Stimulated activated CD8-positive, alpha-beta memory T cell treated with anti-CD3 and anti-CD28 coated beads, Interleukin-7, amount 100 ng/mL, for 1 hour (primary cell): ENCODE data around the gene IL36B.
"Not testable (repeated sequence)": the region's sequence is repeated elsewhere in the genome, so short reads cannot be mapped to it uniquely, and the experiment has no call there.

Source experiments
- DNase-seq, 2 donors: peaks; one replicate each; pipeline ENCODE4 v3.0.0-alpha.2; 2020; ENCODE audit warnings: low read depth in 2 of 2

The IL36B gene

DNA sequence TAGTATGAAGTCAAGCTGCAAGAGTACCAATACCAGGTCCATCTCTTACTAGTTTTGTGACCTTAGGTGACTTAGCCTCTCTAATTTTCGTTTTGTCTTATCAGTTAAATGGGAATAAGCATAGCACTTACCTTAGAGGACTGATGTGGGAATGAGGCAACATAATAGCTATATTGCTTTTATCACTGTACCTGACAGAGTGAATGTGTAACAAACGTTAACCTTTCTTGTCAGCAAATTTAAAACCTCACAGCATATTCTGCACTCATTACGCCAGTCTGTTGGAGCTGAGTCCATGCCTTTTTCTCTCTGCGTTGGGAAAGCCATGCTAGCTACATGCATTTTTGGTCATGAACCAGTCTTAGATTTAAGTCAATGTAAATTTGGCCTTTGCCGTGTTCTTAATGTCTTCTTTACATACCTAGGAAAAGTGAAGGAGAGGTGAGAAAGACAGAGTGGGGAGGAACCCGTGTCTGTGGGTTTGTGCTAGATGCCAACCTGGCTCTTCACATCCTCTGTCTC lies at the start of gene IL36B:
Gene IL36B, minus strand, starts transcription at position 472 of the 522 bp plus-strand sequence.
- DNase-seq, result no peak

DNA sequence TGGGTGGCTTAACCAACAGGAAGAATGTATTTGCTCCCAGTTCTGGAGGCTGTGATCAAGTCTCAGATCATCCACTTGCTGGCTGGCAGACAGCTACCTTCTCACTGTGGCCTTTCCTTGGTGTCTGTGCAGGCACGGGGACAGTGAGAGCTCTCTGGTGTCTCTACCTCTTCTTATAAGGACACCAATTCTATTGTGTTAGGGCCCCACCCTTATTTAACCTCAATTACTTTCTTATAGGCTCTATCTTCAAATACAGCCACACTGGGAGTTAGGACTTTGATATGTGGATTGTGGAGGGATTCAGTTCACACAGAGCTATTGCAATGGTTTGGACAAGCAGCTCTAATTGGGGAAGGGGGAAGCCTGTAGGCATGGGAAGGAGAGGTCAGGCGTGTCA lies 49.5 kb upstream of the IL36B start:
- DNase-seq, result no peak

DNA sequence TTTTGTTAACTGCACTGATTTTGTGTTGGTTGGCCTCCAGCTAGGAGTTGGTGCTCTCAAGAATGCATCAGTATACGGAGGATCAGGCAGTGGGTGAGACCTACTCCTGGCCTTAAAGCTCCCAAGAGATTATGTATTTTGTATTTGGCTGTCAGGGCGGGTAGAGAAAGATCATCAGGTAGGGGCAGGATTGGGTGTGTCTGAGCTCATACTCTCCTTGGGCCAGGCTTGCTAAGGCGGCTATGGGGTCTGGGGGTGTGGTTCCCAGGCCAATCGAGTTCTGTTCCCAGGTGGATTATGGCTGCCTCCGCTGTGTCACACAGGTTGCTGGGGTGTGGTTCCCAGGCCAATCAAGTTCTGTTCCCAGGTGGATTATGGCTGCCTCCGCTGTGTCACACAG lies 45.9 kb upstream of the IL36B start:
- DNase-seq, result no peak

DNA sequence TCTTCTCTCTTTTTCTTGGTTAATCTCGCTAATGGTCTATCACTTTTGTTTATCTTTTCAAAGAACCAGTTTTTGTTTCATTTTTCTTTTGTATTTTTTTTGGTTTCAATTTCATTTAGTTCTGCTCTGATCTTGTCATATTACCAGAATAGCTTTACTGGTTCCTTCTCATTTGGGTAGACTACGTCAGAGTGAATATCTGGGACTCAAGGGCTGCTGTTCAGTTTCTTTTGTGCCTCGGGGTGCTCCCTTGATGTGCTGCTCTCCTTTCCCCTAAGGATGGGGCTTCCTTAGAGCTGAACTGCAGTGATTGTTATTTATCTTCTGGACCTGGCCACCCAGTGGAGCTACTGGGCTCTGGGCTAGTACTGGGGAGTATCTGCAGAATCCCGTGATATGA lies 45.4 kb upstream of the IL36B start:
- no peak for DNase-seq

DNA sequence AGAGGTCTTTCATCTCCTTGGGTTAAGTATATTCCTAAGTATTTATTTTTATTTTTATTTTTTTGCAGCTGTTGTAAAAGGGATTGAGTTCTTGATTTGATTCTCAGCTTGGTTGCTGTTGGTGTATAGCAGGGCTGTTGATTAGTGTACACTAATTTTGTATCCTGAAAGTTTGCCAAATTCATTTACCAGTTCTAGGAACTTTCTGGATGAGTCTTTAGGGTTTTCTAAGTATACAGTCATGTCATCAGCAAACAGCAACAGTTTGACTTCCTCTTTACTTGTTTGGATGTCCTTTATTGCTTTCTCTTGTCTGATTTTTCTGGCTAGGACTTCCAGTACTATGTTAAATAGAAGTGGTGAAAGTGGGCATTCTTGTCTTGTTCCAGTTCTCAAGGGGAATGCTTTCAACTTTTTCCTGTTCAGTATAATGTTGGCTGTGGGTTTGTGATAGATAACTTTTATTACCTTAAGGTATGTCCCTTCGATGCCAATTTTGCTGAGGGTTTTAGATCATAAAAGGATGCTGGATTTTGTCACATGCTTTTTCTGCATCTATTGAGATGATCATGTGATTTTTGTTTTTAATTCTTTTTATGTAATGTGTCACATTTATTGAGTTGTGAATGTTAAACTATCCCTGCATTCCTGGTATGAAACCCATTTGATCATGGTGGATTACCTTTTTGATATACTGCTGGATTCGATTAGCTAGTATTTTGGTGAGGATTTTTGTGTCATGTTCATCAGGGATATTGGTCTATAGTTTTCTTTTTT lies 44.4 kb upstream of the IL36B start:
- not testable (repeated sequence) for DNase-seq

DNA sequence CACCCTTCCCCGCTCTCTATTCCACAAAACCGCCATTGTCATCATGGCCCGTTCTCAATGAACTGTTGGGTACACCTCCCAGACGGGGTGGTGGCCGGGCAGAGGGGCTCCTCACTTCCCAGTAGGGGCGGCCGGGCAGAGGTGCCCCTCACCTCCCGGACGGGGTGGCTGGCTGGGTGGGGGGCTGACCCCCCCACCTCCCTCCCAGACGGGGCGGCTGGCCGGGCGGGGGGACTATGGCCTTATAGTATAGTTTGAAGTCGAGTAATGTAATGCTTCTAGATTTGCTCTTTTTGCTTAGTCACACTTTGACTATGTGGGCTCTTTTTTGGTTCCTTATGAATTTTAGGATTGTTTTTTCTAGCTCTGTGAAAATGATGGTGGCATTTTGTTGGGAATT lies 43.6 kb upstream of the IL36B start:
- not testable (repeated sequence) for DNase-seq

DNA sequence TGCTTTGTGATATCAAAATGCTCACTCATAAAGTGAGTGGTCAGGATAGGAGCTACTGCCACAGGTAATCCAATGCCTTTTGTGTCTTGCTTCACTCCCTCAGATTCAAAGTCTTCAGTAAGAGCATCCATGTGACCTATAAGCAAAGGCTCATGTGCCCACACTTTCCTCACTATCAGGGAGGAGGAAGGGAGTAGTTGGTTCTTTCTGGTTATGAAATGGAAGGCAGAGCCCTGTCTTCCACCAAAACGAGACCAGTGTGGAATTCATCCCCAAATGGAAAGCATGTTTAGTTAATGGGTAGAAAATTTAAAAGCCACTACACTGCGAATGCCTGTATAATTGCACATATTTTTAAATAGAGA lies 40.9 kb upstream of the IL36B start:
- no peak for DNase-seq

DNA sequence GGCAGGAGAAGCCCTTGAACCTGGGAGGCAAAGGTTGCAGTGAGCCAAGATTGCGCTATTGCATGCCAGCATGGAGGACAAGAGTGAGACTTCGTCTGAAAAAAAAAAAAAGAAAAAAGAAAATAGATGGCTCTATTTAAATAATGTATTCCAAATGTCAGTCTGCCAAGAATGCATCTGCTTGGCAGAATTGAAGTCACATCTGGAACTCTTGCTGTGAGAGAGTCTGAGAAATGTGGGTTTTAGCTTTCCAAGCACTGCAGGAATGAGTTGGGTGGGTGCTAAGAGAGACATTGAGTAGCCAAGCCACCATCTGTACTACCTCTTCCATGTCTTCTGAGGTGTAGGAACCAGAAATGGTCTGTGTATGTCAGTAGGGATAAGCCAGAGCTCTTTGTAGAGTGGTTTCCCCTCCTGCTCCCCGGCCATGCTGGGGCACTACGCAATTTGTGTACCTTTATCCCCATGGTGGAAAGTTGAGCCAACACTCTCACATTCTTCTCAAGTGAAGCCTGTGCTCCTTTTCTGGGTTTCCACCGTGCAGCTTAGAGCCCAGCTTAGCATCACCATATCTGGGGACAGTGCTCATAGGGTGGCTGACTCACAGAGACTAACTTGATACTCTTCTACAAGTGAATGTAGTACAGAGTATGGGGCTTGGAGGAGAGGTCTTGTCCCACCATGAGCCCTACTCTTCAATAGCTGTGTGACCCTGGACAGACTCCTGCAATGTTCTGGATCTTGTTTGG lies 40.4 kb upstream of the IL36B start:
- DNase-seq, result no peak

DNA sequence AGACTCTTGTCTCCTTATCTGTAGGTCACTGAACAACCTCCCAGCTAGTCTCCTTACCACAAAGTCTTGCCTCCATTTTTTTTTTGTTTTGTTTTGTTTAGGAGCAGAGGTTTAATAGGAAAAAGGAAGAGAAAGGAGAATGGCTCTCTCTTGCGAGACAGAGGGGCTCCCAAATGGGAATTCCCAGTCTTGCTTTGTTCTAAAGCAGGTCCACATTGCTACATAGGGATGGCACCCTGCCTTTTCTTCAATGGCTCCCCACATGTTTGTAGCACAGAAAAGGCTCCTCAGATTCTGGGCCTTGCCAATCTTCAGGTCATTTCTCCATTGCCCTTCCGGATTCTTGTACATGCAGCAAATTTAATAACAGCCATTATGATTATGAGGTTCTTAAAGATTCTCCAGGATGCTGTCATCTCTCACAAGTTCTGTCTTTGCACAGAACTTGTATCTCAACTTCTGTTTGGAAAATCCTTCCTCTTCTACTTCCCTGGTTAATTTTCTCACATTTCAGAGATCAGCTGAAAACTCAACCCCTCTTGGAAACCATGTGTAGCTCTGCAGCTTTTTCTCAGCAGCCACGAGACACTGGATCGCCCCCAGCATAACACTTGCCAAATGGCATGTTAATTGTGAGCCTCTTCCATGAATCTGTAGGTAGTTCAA lies 38.7 kb upstream of the IL36B start:
- no peak for DNase-seq

DNA sequence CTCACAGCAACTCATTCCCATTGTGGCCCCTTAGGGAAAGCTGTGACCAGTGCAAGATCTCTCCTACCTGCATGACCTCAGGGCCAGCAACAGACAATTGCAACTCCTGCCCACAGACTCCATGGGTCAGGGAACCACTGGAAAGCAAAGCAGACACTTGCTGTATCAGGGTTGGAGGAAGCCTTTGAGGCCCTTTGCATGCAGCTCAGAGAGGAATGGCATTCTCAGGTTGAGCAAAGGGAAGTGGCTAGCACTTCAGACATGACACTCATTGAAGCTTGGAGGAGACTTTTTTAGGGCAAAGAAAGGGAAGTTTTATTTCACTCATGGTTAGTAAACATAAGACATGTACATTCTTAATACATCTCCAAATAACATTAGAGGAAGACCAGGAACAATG lies 37.2 kb upstream of the IL36B start:
- no peak for DNase-seq

DNA sequence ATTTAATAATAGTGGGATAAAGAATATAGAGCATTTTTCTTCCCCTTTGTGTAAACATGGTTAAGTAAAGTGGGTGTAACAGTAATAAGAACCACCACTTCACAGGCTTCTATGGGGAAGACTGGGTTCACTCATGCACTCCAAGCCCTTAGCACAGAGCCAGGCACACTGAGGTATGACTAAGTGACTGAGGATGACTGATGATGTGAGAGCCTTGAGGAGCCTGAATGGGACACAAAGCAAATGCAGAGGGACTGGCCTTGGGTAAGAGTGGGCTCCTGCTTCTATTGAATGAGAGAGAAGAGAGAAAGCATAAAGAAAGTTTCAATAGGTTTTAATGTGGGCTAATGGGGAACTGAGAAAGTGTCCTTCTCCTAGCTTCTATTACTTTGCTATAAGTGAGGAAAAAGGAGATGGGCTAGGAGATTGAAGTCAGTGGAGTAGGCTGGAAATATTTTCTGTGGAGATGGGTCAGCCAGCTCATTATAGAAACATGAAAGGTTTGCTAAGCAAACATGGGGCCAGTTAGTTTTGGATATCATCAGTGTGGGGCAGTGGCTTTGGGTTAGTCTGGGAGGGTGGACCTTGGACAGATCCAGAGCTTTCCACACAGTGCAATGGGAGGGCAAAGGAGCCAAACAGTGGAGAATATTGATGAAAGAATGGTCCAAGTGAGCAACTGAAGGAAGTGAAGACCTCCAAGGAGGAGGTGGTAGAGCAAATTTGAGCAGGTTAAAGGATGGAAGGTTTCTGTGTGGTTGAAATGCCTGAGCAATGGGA lies 35.7 kb upstream of the IL36B start:
- DNase-seq, result no peak

DNA sequence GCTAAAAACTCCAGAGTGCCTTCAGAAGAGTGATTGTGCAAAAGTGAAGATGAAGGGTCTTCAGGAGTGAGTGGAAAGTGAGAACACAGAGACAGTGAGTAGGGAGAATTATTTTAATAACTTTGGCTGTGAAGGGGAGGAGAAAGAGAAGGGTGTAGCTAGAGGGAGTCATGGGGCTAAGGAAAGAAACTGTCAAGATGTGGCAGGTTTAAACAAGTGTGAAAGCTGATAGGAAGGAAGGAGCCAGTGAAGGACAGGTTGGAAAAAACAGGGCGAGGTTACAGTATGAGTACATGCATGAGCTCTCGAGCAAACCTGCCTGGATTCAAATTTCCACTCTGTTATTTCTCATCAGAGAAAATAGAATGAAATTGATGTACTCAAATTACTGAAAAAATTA lies 32.9 kb upstream of the IL36B start:
- DNase-seq, result no peak

DNA sequence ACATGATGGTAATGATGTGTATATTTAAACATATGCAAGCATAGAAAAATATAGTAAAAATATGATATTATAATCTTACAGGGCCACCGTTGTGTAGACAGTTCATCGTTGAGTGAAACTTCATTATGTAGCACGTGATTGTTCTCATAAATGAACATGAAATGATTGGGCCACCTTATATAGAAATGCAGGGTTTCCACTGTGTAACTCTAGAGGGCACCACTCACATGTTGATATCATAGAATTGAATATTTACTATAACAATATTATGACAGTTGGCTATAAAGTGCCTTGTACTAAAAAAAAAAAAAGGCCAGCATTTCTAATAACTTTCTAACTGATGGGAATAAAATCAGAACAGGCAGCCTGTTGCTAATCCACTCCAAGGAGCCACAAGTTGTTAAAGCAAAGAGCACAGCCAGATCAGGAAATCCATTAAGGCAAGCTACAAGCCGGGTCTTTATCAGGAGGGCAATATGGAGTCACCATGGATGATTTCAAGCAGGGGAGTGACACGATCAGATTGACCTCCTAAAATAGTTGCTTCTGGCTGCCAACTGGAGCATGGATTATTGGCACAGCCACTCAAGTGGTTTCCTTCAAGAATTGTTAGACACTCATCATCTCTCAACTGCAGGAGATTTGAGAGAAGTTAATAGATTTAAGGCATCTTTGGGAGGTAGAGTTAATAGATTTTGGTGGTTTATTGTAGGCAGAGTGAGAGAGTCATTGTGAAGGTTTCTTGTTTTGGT lies 31.8 kb upstream of the IL36B start:
- DNase-seq, result no peak

DNA sequence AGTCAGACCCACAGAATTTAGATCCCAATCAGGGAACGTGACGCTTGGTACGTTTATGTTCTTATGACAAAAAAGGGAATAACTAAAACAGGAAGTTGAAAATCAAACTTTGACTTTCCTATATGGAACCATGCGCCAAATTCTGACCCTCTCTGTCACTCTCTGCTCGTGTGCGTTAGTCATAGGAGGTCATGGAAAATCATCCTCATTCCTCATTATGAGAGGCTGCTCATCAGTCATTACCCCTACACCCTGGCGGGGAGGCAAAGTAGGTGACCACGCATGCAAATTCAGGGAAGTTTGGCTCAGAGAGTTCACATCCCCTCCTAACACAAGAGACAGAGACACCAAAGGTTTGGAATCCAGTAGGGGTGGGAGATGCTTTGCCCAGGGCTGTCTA lies 30.6 kb upstream of the IL36B start:
- no peak for DNase-seq

DNA sequence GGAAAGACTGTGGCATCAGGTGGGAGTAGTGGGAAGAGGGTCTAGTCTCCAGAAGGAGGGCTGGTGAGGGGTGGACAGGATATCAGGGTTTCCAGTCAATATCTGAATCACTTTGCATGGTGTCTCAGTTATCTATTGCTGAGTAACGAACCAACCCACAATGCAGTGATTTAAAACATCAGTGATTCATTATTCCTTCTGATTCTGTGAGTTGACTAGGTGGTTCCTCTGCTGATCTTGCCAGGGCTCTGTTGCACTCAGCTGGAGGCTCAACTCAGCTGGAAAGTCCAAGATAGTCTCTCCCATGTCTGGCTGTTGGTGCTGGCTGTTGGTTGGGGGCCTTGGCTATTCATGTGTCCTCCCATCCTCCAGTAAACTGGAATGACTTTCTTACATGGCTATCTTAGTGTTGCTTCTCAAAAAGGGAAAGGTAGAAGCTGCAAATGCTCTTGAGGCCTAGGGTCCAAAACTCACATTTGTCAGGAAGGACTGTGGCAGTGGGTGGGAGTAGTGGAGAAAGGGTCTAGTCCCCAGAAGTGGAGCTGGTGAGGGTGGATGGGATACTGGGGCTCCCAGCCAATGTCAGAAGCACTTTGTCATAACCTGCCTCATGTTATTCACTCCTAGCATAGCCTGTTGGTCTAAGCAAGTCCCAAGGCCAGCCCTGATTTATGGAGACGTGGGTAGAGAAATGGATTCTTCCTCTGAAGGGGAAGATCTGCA lies 29.0 kb upstream of the IL36B start:
- no peak for DNase-seq

DNA sequence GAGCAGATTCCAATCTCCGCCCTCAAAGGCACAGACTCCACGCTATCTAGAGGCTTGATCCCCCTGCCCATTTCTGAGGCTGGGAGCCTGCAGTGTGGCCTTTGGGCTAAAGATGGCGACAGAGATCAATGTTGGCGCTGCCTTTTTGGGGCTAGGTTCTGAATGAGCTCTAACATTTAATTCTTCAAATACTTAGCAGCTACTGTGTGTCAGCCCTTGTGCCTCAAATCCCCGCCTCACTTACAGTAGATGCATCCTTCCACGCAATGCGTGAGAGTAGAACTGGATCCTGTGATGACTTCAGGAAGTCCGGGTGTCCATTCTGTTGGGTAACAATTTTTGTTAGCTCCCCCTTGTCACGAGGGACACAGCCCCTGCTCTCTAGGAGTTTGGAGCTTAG lies 27.5 kb upstream of the IL36B start:
- peak in 1 of 2 donors; percentile 8 for DNase-seq

DNA sequence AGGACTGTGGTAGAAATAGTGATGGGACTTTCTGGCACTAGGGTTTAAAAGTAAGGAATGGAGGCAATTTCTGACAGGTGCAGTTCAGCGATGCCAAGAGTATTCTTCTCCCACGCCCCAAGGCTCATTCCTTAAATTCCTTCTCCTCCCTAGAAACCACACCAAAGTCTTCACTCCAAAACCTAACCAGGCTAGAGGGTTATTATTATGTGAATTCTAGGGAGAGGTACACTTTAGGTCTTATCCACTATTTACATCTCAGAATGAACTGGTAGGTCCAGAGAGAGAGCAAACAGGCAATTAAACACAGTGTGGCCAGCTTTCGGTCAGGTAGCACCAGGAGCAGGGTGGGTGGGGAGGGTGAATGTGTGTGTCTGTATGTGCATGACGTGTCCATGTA lies 26.5 kb upstream of the IL36B start:
- no peak for DNase-seq

DNA sequence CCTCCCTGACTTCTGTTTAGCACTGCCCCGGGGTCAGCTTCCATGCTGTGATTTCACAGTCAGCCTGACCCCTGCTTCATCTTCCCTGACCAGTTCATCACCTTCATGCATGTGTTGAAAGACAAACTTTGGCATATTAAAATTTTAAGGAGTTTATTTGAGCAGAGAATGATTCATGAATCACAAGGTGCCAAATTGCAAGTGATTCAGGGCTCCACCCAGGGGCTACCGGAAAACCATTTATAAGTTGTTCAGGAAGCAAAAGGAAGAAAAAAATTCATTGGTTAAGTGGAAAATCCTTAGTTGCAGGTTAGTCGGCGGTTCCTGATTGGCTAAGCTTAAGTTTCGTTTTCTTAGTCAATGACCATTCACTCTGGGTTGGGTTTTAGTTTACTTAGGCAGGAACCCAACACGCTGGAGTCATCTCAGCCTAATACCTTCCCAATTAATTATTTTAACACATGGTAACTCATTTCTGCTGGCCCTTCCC lies 25.7 kb upstream of the IL36B start:
- no peak for DNase-seq

DNA sequence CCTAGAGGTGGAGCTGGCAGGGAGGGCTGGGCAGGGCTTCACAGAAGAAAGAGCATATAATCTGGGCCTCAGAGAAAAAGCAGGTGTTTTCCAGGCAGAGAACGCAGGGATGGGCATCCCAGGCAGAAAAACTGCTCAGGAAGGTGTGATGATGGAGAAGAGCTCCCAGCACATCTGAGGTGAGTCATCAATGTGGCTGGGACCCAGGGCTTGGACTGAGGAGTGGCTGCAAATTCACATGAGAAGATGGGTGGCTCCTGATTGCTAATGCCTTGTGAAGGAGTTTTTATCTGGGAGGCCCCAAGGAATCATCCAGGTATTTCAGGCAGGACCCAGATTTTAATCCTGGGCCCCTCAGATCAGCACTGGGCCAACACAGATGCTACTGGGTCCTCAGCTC lies 25.3 kb upstream of the IL36B start:
- no peak for DNase-seq

DNA sequence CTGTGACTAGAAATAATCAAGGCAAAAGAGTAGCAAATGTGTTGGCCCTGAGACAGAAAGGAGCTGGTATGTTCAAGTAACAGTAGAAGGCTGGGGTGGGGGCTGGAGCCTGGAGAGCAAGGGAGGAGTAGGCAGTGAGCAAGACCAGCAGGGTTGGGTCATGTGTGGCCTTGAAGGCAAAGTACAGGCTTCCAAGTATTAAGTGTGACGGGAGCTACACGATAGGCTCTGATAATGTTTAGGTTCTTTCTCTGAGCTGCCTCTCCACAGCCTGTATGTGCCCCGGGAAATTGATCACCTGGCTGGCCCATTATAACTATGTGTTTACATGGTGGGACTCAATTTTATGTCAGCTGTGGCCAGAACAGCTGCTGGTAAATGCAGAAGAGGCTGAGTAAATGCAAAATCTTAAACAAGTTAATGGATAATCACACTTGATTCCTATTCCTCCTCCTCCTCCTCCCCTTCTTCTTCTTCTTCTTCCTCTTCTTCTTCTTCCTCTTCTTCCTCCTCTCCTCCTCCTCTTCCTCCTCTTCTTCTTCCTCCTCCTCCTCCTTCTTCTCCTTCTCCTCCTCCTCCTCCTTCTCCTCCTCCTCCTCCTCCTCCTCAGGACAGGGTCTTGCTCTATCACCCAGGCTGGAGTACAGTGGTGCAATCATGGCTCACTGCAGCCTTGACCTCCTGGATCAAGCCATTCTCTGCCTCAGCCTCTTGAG lies 24.4 kb upstream of the IL36B start:
- DNase-seq, result no peak
